Neural cell (in vitro differentiated cells): Measurements from ENCODE around the gene HS3ST6.

Experiments
- CTCF ChIP-seq: fragments of 450-650 bp; IDR thresholded peaks from 2 replicates; pipeline ENCODE4 v1.5.1; 2014; ENCODE audit warnings: antibody characterized with exemption, mild to moderate bottlenecking, moderate library complexity; ENCODE audit not compliant: poor library complexity, severe bottlenecking
- EP300 ChIP-seq: fragments of 450-650 bp; conservative IDR thresholded peaks from 2 replicates; pipeline ENCODE4 v1.6.1; 2014; ENCODE audit warnings: antibody characterized with exemption, mild to moderate bottlenecking, moderate library complexity; ENCODE audit not compliant: poor library complexity, severe bottlenecking
- EZH2 ChIP-seq: fragments of 200-600, 300-800 bp; shearing (Covaris generic), sonication (generic); IDR thresholded peaks from 2 replicates; pipeline ENCODE4 v1.6.1; 2014; ENCODE audit warnings: antibody characterized with exemption, low read length, borderline replicate concordance, mild to moderate bottlenecking; ENCODE audit not compliant: insufficient read depth, poor library complexity, severe bottlenecking
- POLR2AphosphoS5 ChIP-seq: IDR thresholded peaks from 2 replicates; pipeline ENCODE4 v1.6.1; 2012
- RAD21 ChIP-seq: fragments of 450-650 bp; conservative IDR thresholded peaks from 2 replicates; pipeline ENCODE4 v1.6.1; 2014; ENCODE audit warnings: antibody characterized with exemption, mild to moderate bottlenecking, moderate library complexity
- REST ChIP-seq: IDR thresholded peaks from 2 replicates; pipeline ENCODE4 v1.6.1; 2012; ENCODE audit warnings: borderline replicate concordance
- SMC3 ChIP-seq: fragments of 450-650 bp; conservative IDR thresholded peaks from 2 replicates; pipeline ENCODE4 v1.6.1; 2014; ENCODE audit warnings: antibody characterized with exemption, mild to moderate bottlenecking, moderate library complexity; ENCODE audit not compliant: poor library complexity

GRCh38 chr16:1879477-1879876 lies 38.7 kb downstream of the HS3ST6 start:
- TF ChIP-seq POLR2AphosphoS5 (no peak), CTCF (no peak), EP300 (no peak), REST (no peak), EZH2 (no peak), RAD21 (no peak), SMC3 (no peak)
